H1 (cell line): ENCODE data around the gene LIMS1.
A peak's percentile ranks its signal among the peaks of the same experiment; 100 is the strongest.

Experiments used
- CTCF ChIP-seq, 3 experiments: IDR thresholded peaks; 1 replicate in 2 of 3; 2 replicates in 1 of 3; pipeline versions ENCODE4 v1.5.1 to v1.6.1; 2011; ENCODE audit warnings: low read length in 3 of 3, mild to moderate bottlenecking in 3 of 3, inconsistent platforms in 2 of 3, low read depth in 1 of 3, moderate library complexity in 1 of 3; ENCODE audit not compliant: insufficient read depth in 1 of 3; ENCODE audit errors: control extremely low read depth in 1 of 3
- EP300 ChIP-seq, 2 experiments: IDR thresholded peaks; 1 replicate in 1 of 2; 2 replicates in 1 of 2; pipeline ENCODE4 v1.6.1; 2011 to 2012; ENCODE audit warnings: low read depth in 2 of 2, low read length in 2 of 2, mild to moderate bottlenecking in 2 of 2, borderline replicate concordance in 1 of 2, inconsistent platforms in 1 of 2, moderate library complexity in 1 of 2
- FOSL1 ChIP-seq: IDR thresholded peaks from 2 replicates; pipeline ENCODE4 v1.6.1; 2011; ENCODE audit warnings: mild to moderate bottlenecking, low read depth, low read length, moderate library complexity; ENCODE audit not compliant: insufficient read depth
- KDM1A ChIP-seq: fragments of 200-600, 300-600 bp; sonication (generic); IDR thresholded peaks from 2 replicates; pipeline ENCODE4 v1.7.1; 2016; ENCODE audit warnings: mild to moderate bottlenecking, low read length, borderline replicate concordance
- PHF8 ChIP-seq: fragments of 200-600 bp; sonication (generic); conservative IDR thresholded peaks from 2 replicates; pipeline ENCODE4 v1.7.1; 2012; ENCODE audit warnings: low read depth, mild to moderate bottlenecking, inconsistent platforms, low read length, moderate library complexity
- POLR2A ChIP-seq, 2 experiments: IDR thresholded peaks; 1 replicate in 1 of 2; 2 replicates in 1 of 2; pipeline ENCODE4 v1.6.1; 2011; ENCODE audit warnings: low read depth in 2 of 2, low read length in 2 of 2, mild to moderate bottlenecking in 2 of 2; ENCODE audit errors: control extremely low read depth in 1 of 2
- SIN3A ChIP-seq, 2 experiments: IDR thresholded peaks in 1 of 2; conservative IDR thresholded peaks in 1 of 2; 2 replicates each; pipeline ENCODE4 v1.6.1; 2011 to 2012; ENCODE audit warnings: low read length in 2 of 2, improper control_type of control experiment in 1 of 2, low read depth in 1 of 2, mild to moderate bottlenecking in 1 of 2
- YY1 ChIP-seq: IDR thresholded peaks from 2 replicates; pipeline ENCODE4 v1.6.1; 2011; ENCODE audit warnings: low read depth, mild to moderate bottlenecking, low read length

GRCh38 chr2:108533832-108534583, at the start of gene LIMS1:
- TF ChIP-seq EP300 (IDR thresholded peaks at IDR 0.05; ENCODE audit: borderline replicate concordance in 1 of 2, low read depth in 2 of 2, low read length in 2 of 2) (no peak), PHF8 (peak; percentile 83), CTCF (IDR thresholded peaks at IDR 0.05; ENCODE audit: control extremely low read depth in 1 of 3, insufficient read depth in 1 of 3, low read depth in 1 of 3, low read length in 3 of 3) (no peak), FOSL1 (no peak), YY1 (no peak), SIN3A (conservative IDR thresholded peaks at IDR 0.05 in 1 of 2, IDR thresholded peaks at IDR 0.05 in 1 of 2; ENCODE audit: low read depth in 1 of 2, low read length in 2 of 2) (0 out of 4 replicates have a peak, but pooled peaks of 1 of the 2 experiments have one; percentile 20), KDM1A (no peak), POLR2A (IDR thresholded peaks at IDR 0.05; ENCODE audit: control extremely low read depth in 1 of 2, low read depth in 2 of 2, low read length in 2 of 2) (peak; percentile 83 to 86)
